Neural cell (in vitro differentiated cells): Measurements from ENCODE around the gene RABL3. TPM values are rescaled to one million over a fixed set of nuclear protein-coding genes. Genes with fewer than 3 reads are reported as not detected.
"Not testable (repeated sequence)": the region's sequence is repeated elsewhere in the genome, so short reads cannot be mapped to it uniquely, and the experiment has no call there.

ENCODE experiments used
- H2AFZ ChIP-seq: fragments of 200-600, 300-800 bp; sonication (generic), shearing (Covaris generic); 2 replicates; pipeline ENCODE4 v1.6.0; 2014; ENCODE audit warnings: low read depth, mild to moderate bottlenecking, antibody characterized with exemption, low read length, moderate library complexity
- H3F3A ChIP-seq: fragments of 200-600 bp; shearing (Covaris generic); 2 replicates; pipeline ENCODE4 v1.6.1; 2016; ENCODE audit warnings: mild to moderate bottlenecking, moderate library complexity, mixed read lengths, antibody characterized with exemption, low read length; ENCODE audit not compliant: insufficient read depth, poor library complexity, severe bottlenecking
- H3K27ac ChIP-seq: fragments of 200-600, 300-800 bp; sonication (generic), shearing (Covaris generic); 2 replicates; pipeline ENCODE4 v1.5.1; 2014; ENCODE audit warnings: mild to moderate bottlenecking, low read length, moderate library complexity
- H3K27me3 ChIP-seq: fragments of 300-800, 200-600 bp; sonication (generic), shearing (Covaris generic); 2 replicates; pipeline ENCODE4 v1.6.0; 2014; ENCODE audit warnings: mild to moderate bottlenecking, low read depth, low read length, moderate library complexity; ENCODE audit not compliant: insufficient read depth
- H3K36me3 ChIP-seq: fragments of 300-800, 200-600 bp; sonication (generic), shearing (Covaris generic); 2 replicates; pipeline ENCODE4 v1.5.1; 2014; ENCODE audit warnings: mild to moderate bottlenecking, antibody characterized with exemption, low read length, moderate library complexity; ENCODE audit not compliant: insufficient read depth
- H3K4me2 ChIP-seq: fragments of 300-800, 200-600 bp; sonication (generic), shearing (Covaris generic); 2 replicates; pipeline ENCODE4 v1.6.0; 2014; ENCODE audit warnings: mild to moderate bottlenecking, low read length
- H3K4me3 ChIP-seq: fragments of 300-800, 200-600 bp; sonication (generic), shearing (Covaris generic); 2 replicates; pipeline ENCODE4 v1.5.1; 2014; ENCODE audit warnings: mild to moderate bottlenecking, low read length, moderate library complexity
- H3K79me2 ChIP-seq: fragments of 200-600 bp; shearing (Covaris generic); replicated peaks from 2 replicates; pipeline ENCODE4 v1.6.0; 2014; ENCODE audit warnings: mild to moderate bottlenecking, low read length, moderate library complexity; ENCODE audit not compliant: insufficient read depth
- H3K9ac ChIP-seq: fragments of 300-800, 200-600 bp; sonication (generic), shearing (Covaris generic); 2 replicates; pipeline ENCODE4 v1.6.1; 2016; ENCODE audit warnings: mild to moderate bottlenecking, low read length, mixed read lengths
- H3K9me2 ChIP-seq: fragments of 200-600 bp; shearing (Covaris generic); 2 replicates; pipeline ENCODE4 v1.6.1; 2016; ENCODE audit warnings: mild to moderate bottlenecking, low read length, mixed read lengths; ENCODE audit not compliant: insufficient read depth
- H3K9me3 ChIP-seq: fragments of 200-600, 300-800 bp; sonication (generic), shearing (Covaris generic); 2 replicates; pipeline ENCODE4 v1.6.1; 2016; ENCODE audit warnings: mild to moderate bottlenecking, mixed run types, low read length, moderate library complexity, mixed read lengths
- H4K20me1 ChIP-seq: fragments of 200-600 bp; shearing (Covaris generic); 2 replicates; pipeline ENCODE4 v1.6.1; 2016; ENCODE audit warnings: mild to moderate bottlenecking, mixed run types; ENCODE audit not compliant: insufficient read depth
- EP300 ChIP-seq: fragments of 450-650 bp; conservative IDR thresholded peaks from 2 replicates; pipeline ENCODE4 v1.6.1; 2014; ENCODE audit warnings: antibody characterized with exemption, mild to moderate bottlenecking, moderate library complexity; ENCODE audit not compliant: poor library complexity, severe bottlenecking
- EZH2 ChIP-seq: fragments of 200-600, 300-800 bp; shearing (Covaris generic), sonication (generic); IDR thresholded peaks from 2 replicates; pipeline ENCODE4 v1.6.1; 2014; ENCODE audit warnings: antibody characterized with exemption, low read length, borderline replicate concordance, mild to moderate bottlenecking; ENCODE audit not compliant: insufficient read depth, poor library complexity, severe bottlenecking
- MXI1 ChIP-seq: fragments of 450-650 bp; conservative IDR thresholded peaks from 2 replicates; pipeline ENCODE4 v1.6.1; 2014; ENCODE audit warnings: antibody characterized with exemption, mild to moderate bottlenecking; ENCODE audit not compliant: poor library complexity, severe bottlenecking
- POLR2AphosphoS5 ChIP-seq: IDR thresholded peaks from 2 replicates; pipeline ENCODE4 v1.6.1; 2012
- RAD21 ChIP-seq: fragments of 450-650 bp; conservative IDR thresholded peaks from 2 replicates; pipeline ENCODE4 v1.6.1; 2014; ENCODE audit warnings: antibody characterized with exemption, mild to moderate bottlenecking, moderate library complexity
- SMC3 ChIP-seq: fragments of 450-650 bp; conservative IDR thresholded peaks from 2 replicates; pipeline ENCODE4 v1.6.1; 2014; ENCODE audit warnings: antibody characterized with exemption, mild to moderate bottlenecking, moderate library complexity; ENCODE audit not compliant: poor library complexity
- TAF1 ChIP-seq: IDR thresholded peaks from 2 replicates; pipeline ENCODE4 v1.6.1; 2012; ENCODE audit warnings: low read depth
- polyA plus RNA-seq: library from polyadenylated mRNA; depleted of rRNA; stranded (reverse); fragments of >200 nt; gene quantifications from 2 replicates; pipeline ENCODE4 v1.2.3, GENCODE V29; 2014
- TF ChIP-seq, protein P1 (sequence below): fragments of 450-650 bp; IDR thresholded peaks from 2 replicates; pipeline ENCODE4 v1.5.1; 2014; ENCODE audit warnings: antibody characterized with exemption, mild to moderate bottlenecking, moderate library complexity; ENCODE audit not compliant: poor library complexity, severe bottlenecking
- TF ChIP-seq, protein P2 (sequence below): IDR thresholded peaks from 2 replicates; pipeline ENCODE4 v1.6.1; 2012; ENCODE audit warnings: borderline replicate concordance

Gene RABL3
- polyA plus RNA-seq, 1 donor from 2014 or later = 14.7 TPM

DNA sequence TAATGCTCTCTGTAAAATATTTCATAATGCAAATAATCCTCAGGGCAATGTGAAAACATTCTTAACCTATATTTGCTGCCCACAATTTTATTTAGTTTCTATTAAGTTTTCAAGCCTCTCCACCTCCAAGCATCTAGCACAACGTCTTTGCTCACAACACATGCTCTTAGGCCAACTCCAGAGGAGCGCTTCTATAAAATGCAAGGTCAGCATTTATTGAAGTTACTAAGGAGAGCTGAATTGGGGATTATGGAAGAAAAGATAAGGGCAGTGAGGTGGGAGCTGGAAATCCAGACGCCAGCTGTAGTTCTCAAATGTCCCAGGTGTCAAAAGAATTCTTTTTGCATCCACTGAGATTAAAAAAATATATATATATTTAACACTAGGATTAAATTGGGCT lies 996 bp downstream of the RABL3 start:
- H3K36me3 ChIP-seq = no peaks in the 10 kb centered on the region
- no peaks in the 10 kb centered on the region for H3F3A ChIP-seq
- TF ChIP-seq, protein P1, sequence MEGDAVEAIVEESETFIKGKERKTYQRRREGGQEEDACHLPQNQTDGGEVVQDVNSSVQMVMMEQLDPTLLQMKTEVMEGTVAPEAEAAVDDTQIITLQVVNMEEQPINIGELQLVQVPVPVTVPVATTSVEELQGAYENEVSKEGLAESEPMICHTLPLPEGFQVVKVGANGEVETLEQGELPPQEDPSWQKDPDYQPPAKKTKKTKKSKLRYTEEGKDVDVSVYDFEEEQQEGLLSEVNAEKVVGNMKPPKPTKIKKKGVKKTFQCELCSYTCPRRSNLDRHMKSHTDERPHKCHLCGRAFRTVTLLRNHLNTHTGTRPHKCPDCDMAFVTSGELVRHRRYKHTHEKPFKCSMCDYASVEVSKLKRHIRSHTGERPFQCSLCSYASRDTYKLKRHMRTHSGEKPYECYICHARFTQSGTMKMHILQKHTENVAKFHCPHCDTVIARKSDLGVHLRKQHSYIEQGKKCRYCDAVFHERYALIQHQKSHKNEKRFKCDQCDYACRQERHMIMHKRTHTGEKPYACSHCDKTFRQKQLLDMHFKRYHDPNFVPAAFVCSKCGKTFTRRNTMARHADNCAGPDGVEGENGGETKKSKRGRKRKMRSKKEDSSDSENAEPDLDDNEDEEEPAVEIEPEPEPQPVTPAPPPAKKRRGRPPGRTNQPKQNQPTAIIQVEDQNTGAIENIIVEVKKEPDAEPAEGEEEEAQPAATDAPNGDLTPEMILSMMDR = no peak
- no peak for TF ChIP-seq EZH2
- TF ChIP-seq, protein P2, sequence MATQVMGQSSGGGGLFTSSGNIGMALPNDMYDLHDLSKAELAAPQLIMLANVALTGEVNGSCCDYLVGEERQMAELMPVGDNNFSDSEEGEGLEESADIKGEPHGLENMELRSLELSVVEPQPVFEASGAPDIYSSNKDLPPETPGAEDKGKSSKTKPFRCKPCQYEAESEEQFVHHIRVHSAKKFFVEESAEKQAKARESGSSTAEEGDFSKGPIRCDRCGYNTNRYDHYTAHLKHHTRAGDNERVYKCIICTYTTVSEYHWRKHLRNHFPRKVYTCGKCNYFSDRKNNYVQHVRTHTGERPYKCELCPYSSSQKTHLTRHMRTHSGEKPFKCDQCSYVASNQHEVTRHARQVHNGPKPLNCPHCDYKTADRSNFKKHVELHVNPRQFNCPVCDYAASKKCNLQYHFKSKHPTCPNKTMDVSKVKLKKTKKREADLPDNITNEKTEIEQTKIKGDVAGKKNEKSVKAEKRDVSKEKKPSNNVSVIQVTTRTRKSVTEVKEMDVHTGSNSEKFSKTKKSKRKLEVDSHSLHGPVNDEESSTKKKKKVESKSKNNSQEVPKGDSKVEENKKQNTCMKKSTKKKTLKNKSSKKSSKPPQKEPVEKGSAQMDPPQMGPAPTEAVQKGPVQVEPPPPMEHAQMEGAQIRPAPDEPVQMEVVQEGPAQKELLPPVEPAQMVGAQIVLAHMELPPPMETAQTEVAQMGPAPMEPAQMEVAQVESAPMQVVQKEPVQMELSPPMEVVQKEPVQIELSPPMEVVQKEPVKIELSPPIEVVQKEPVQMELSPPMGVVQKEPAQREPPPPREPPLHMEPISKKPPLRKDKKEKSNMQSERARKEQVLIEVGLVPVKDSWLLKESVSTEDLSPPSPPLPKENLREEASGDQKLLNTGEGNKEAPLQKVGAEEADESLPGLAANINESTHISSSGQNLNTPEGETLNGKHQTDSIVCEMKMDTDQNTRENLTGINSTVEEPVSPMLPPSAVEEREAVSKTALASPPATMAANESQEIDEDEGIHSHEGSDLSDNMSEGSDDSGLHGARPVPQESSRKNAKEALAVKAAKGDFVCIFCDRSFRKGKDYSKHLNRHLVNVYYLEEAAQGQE = no peak
- TF ChIP-seq SMC3 = no peak
- H3K27me3 ChIP-seq = no peaks in the 10 kb centered on the region
- H3K4me2 ChIP-seq = no peak overlapping the region
- H3K9me2 ChIP-seq = no peaks in the 10 kb centered on the region
- peaks cover 6% of the 10 kb centered on the region for H3K9me3 ChIP-seq
- no peak overlapping the region for H3K9ac ChIP-seq
- peak overlapping the region; percentile 90 for H3K4me3 ChIP-seq
- no peaks in the 10 kb centered on the region for H4K20me1 ChIP-seq
- H3K79me2 ChIP-seq = peaks cover 24% of the 10 kb centered on the region
- no peak overlapping the region for H3K27ac ChIP-seq
- H2AFZ ChIP-seq = peak overlapping the region; percentile 67

DNA sequence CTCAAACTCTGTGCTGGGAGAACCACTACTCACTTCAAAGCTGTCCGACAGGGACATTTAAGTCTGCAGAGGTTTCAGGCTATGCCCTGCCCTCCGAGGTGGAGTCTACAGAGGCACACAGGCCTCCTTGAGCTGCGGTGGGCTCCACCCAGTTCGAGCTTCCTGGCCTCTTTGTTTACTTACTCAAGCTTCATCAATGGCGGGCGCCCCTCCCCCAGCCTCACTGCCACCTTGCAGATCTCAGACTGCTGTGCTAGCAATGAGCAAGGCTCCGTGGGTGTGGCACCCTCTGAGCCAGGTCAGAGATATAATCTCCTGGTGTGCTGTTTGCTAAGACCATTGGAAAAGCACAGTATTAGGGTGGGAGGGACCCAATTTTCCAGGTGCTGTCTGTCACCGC lies 4.3 kb downstream of the RABL3 start:
- H3K9me3 ChIP-seq = not testable (repeated sequence)

GRCh38 chr3:120730576-120731542 lies 11.5 kb downstream of the RABL3 start:
- no peak overlapping the region for H3K4me2 ChIP-seq
- no peaks in the 10 kb centered on the region for H3K9me3 ChIP-seq
- H4K20me1 ChIP-seq = no peaks in the 10 kb centered on the region
- TF ChIP-seq EZH2 = no peak
- TF ChIP-seq, protein P2 = no peak
- TF ChIP-seq, protein P1 = no peak
- TF ChIP-seq RAD21 = no peak
- no peak for TF ChIP-seq SMC3
- TF ChIP-seq MXI1 = no peak
- TF ChIP-seq POLR2AphosphoS5 = no peak
- TF ChIP-seq EP300 = no peak
- TF ChIP-seq TAF1 = no peak
- H3K27ac ChIP-seq = no peak overlapping the region
- no peaks in the 10 kb centered on the region for H3K27me3 ChIP-seq
- H2AFZ ChIP-seq = no peak overlapping the region
- no peak overlapping the region for H3K4me3 ChIP-seq
- H3K9ac ChIP-seq = no peak overlapping the region
- H3K9me2 ChIP-seq = no peaks in the 10 kb centered on the region
- no peaks in the 10 kb centered on the region for H3K79me2 ChIP-seq
- H3K36me3 ChIP-seq = no peaks in the 10 kb centered on the region
- H3F3A ChIP-seq = no peaks in the 10 kb centered on the region

More for the DNA sequence above, 4.3 kb downstream of the RABL3 start:
- not testable (repeated sequence) for H3K36me3 ChIP-seq, H3K4me3 ChIP-seq, H3K9me2 ChIP-seq, H3K4me2 ChIP-seq, H3K9ac ChIP-seq, H3K79me2 ChIP-seq, H2AFZ ChIP-seq, H3K27me3 ChIP-seq, H3F3A ChIP-seq, H3K27ac ChIP-seq, H4K20me1 ChIP-seq
